SK-N-MC (cell line): ENCODE results near the gene DDAH1.

Experiments
- EZH2 ChIP-seq: fragments of 200-600 bp; sonication (generic); IDR thresholded peaks from one replicate; pipeline ENCODE4 v1.6.1; 2017; ENCODE audit warnings: antibody characterized with exemption
- FOXP2 ChIP-seq: optimal IDR thresholded peaks from 2 replicates; pipeline ENCODE3; 2011; ENCODE audit warnings: mild to moderate bottlenecking, moderate library complexity; ENCODE audit not compliant: insufficient read depth; ENCODE audit errors: extremely low read length, control extremely low read depth
- POLR2AphosphoS5 ChIP-seq: IDR thresholded peaks from 2 replicates; pipeline ENCODE4 v1.6.1; 2012; ENCODE audit warnings: mild to moderate bottlenecking, low read depth, low read length, borderline replicate concordance

GRCh38 chr1:85428471-85429089, 36.4 kb downstream of the DDAH1 start:
- no peak for TF ChIP-seq EZH2
- TF ChIP-seq POLR2AphosphoS5 = no peak
- TF ChIP-seq FOXP2 = no peak
